B cell (primary cell): ENCODE measurements around the gene DPAGT1. TPM values are rescaled to one million over a fixed set of nuclear protein-coding genes. Genes with fewer than 3 reads are reported as not detected.

Experiments used
- ATAC-seq: fragments of 200-7000 bp; cut with Tn5 transposase; one replicate; pipeline ENCODE4 v1.10.0; 2021; ENCODE audit warnings: low read depth, mild to moderate bottlenecking, moderate number of reproducible peaks, moderate library complexity
- CTCF ChIA-PET: fragments of 350-600 bp; sonication (Branson Sonifier 250); formaldehyde crosslinking; loops from one replicate; lab custom pipeline; 2021; ENCODE audit warnings: antibody characterized with exemption, inconsistent platforms; lab: Charles Lee
- POLR2A ChIA-PET: fragments of 350-600 bp; sonication (Branson Sonifier 250); formaldehyde crosslinking; loops from one replicate; lab custom pipeline; 2021; ENCODE audit warnings: antibody characterized with exemption; lab: Charles Lee
- DNase-seq: peaks from one replicate; pipeline ENCODE4 v3.0.0; 2013
- H2AFZ ChIP-seq: 2 replicates; pipeline ENCODE4 v1.6.1; 2012; ENCODE audit warnings: mild to moderate bottlenecking, low read depth, low read length; ENCODE audit not compliant: insufficient read depth, poor library complexity, severe bottlenecking
- H3K27ac ChIP-seq, 2 donors: 1 replicate in 1 of 2; 2 replicates in 1 of 2; pipeline ENCODE4 v1.5.1; 2012 to 2013; ENCODE audit warnings: low read length in 2 of 2, mild to moderate bottlenecking in 2 of 2, moderate library complexity in 1 of 2
- H3K27me3 ChIP-seq, 4 experiments: fragments of 200-600 bp in 1 of 4; sonication (generic) in 1 of 4; replicated peaks in 1 of 4; 1 replicate in 2 of 4; 2 replicates in 2 of 4; pipeline versions ENCODE4 v1.6.1 to v1.7.0; 2013 to 2016; ENCODE audit warnings: low read length in 3 of 4, mild to moderate bottlenecking in 2 of 4, mixed read lengths in 1 of 4, moderate library complexity in 1 of 4; ENCODE audit not compliant: insufficient read depth in 4 of 4, control insufficient read depth in 3 of 4; ENCODE audit errors: control extremely low read depth in 1 of 4
- H3K36me3 ChIP-seq, 2 experiments: replicated peaks in 1 of 2; 1 replicate in 1 of 2; 2 replicates in 1 of 2; pipeline versions ENCODE4 v1.6.1 to v1.7.1; 2013; ENCODE audit warnings: low read length in 1 of 2; ENCODE audit not compliant: insufficient read depth in 2 of 2, control insufficient read depth in 1 of 2; ENCODE audit errors: control extremely low read depth in 1 of 2, extremely low read depth in 1 of 2
- H3K4me1 ChIP-seq, 2 donors: fragments of 200-600 bp in 1 of 2; sonication (generic) in 1 of 2; 1 replicate in 1 of 2; 2 replicates in 1 of 2; pipeline versions ENCODE4 v1.5.1 to v1.6.1; 2013 to 2017; ENCODE audit warnings: low read length in 2 of 2; ENCODE audit not compliant: control insufficient read depth in 2 of 2, insufficient read depth in 2 of 2
- H3K4me2 ChIP-seq: replicated peaks from 2 replicates; pipeline ENCODE3; 2012; ENCODE audit warnings: mild to moderate bottlenecking, low read depth, low read length; ENCODE audit not compliant: poor library complexity, severe bottlenecking
- H3K4me3 ChIP-seq, 5 experiments: fragments of 200-600 bp in 1 of 5; sonication (generic) in 1 of 5; 1 replicate in 3 of 5; 2 replicates in 2 of 5; pipeline versions ENCODE4 v1.5.1 to v1.7.0; 2011 to 2016; ENCODE audit warnings: low read length in 4 of 5, mild to moderate bottlenecking in 4 of 5, low read depth in 2 of 5, control low read depth in 1 of 5, moderate library complexity in 1 of 5; ENCODE audit not compliant: insufficient read depth in 1 of 5; ENCODE audit errors: control extremely low read depth in 1 of 5, extremely low read depth in 1 of 5
- H3K79me2 ChIP-seq: fragments of 200-600 bp; sonication (generic); one replicate; pipeline ENCODE4 v1.6.0; 2016; ENCODE audit warnings: low read length; ENCODE audit not compliant: control insufficient read depth, insufficient read depth
- H3K9ac ChIP-seq: fragments of 200-600 bp; sonication (generic); 2 replicates; pipeline ENCODE4 v1.6.1; 2017; ENCODE audit warnings: mild to moderate bottlenecking, low read length, moderate library complexity
- H3K9me3 ChIP-seq, 3 donors: one replicate each; pipeline versions ENCODE4 v1.6.1 to v1.7.1; 2013; ENCODE audit warnings: low read length in 2 of 3; ENCODE audit not compliant: control insufficient read depth in 2 of 3, insufficient read depth in 1 of 3; ENCODE audit errors: control extremely low read depth in 1 of 3
- H4K20me1 ChIP-seq: 2 replicates; pipeline ENCODE4 v1.6.0; 2012; ENCODE audit warnings: mild to moderate bottlenecking, low read length; ENCODE audit not compliant: insufficient read depth, control insufficient read depth, poor library complexity, severe bottlenecking
- H3K27ac Mint-ChIP-seq: one replicate; pipeline ENCODE4 v1.8.0; 2021; ENCODE audit warnings: mixed read lengths
- H3K27me3 Mint-ChIP-seq: one replicate; pipeline ENCODE4 v1.8.0; 2021; ENCODE audit warnings: mixed read lengths
- H3K4me1 Mint-ChIP-seq: one replicate; pipeline ENCODE4 v1.8.0; 2021; ENCODE audit warnings: mixed read lengths
- H3K4me3 Mint-ChIP-seq: one replicate; pipeline ENCODE4 v1.8.0; 2021; ENCODE audit warnings: mixed read lengths
- H3K9me3 Mint-ChIP-seq: one replicate; pipeline ENCODE4 v1.8.0; 2022; ENCODE audit warnings: mixed read lengths; ENCODE audit not compliant: insufficient read depth
- CTCF ChIP-seq: fragments of 200-600 bp; IDR thresholded peaks from one replicate; pipeline ENCODE4 v1.8.0; 2022; ENCODE audit warnings: antibody characterized with exemption, mild to moderate bottlenecking
- EZH2 ChIP-seq: IDR thresholded peaks from 2 replicates; pipeline ENCODE4 v1.6.1; 2012; ENCODE audit warnings: borderline replicate concordance, low read depth, mild to moderate bottlenecking, moderate library complexity, low read length; ENCODE audit not compliant: insufficient read depth, poor library complexity, severe bottlenecking
- WGBS: methylation state at CpG from one replicate; pipeline ENCODE4 v1.1.5; 2013; ENCODE audit warnings: missing lambda C conversion rate; ENCODE audit not compliant: insufficient coverage; 5-methylcytosine and 5-hydroxymethylcytosine counted together
- intact Hi-C: fragments of 100-400 bp; cut with micrococcal nuclease; formaldehyde crosslinking; loops from one replicate; pipeline ENCODE4 v1.10.0; 2022
- polyA plus RNA-seq: library from polyadenylated mRNA; depleted of rRNA; stranded (reverse); fragments of >200 nt; gene quantifications from 2 replicates; pipeline ENCODE4 v1.2.3, GENCODE V29; 2012
- total RNA-seq, 2 donors: library from RNA; stranded (reverse); fragments of 120-200 nt in 1 of 2; gene quantifications; 1 replicate in 1 of 2; 2 replicates in 1 of 2; pipeline versions ENCODE4 v1.2.3 to v1.2.4, GENCODE V29; 2013 to 2022

Gene DPAGT1
- total and polyA plus RNA-seq, 2 donors (not counting 1 experiment from before 2014, with no cell fraction given), result 38.3 to 64.3 TPM

GRCh38 chr11:119051440-119052162 is 50.1 kb downstream of the DPAGT1 start:
- Mint-ChIP-seq H3K4me3 (peak overlapping the region; percentile 37), H3K9me3 (no peaks in the 10 kb centered on the region), H3K27ac (peak overlapping the region; percentile 67), H3K27me3 (no peaks in the 10 kb centered on the region), H3K4me1 (peaks cover 33% of the 10 kb centered on the region)
- H4K20me1 ChIP-seq, result no peaks in the 10 kb centered on the region
- intact Hi-C loops, result no loop called here
- H2AFZ ChIP-seq, result no peak overlapping the region
- H3K4me3 ChIP-seq, result no peak overlapping the region
- 32% methylated on average over 10 of the region's 17 CpGs for WGBS
- peak overlapping the region in 1 of 2 donors; percentile 44 for H3K27ac ChIP-seq
- TF ChIP-seq CTCF (no peak), EZH2 (no peak)
- peak; percentile 72 for ATAC-seq
- peaks cover 0 to 71% of the 10 kb centered on the region in 2 experiments for H3K36me3 ChIP-seq
- peak overlapping the region; percentile 42 for H3K4me2 ChIP-seq
- peaks cover 19 to 28% of the 10 kb centered on the region in 2 donors for H3K4me1 ChIP-seq
- POLR2A ChIA-PET, result interaction anchor here (0.7 to 0.8 kb wide), 2 partner anchors 16 to 21 kb away, joined by 3 read pairs; partner anchors contain the start of genes SLC37A4 and VPS11
- DNase-seq, result peak; percentile 77
- CTCF ChIA-PET, result interaction anchor here (0.8 to 1.2 kb wide), 3 partner anchors 16 to 33 kb away, joined by 3 read pairs; partner anchors contain the start of genes TRAPPC4 and VPS11
- H3K9me3 ChIP-seq, result no peaks in the 10 kb centered on the region
- H3K9ac ChIP-seq, result no peak overlapping the region
- H3K79me2 ChIP-seq, result peaks cover 20% of the 10 kb centered on the region
- no peaks in the 10 kb centered on the region for H3K27me3 ChIP-seq

- Histone ChIP-seq H2AFZ (no peak overlapping the region), H3K79me2 (no peaks in the 10 kb centered on the region), H3K36me3 (peaks cover 0 to 67% of the 10 kb centered on the region in 2 experiments), H3K9ac (no peak overlapping the region), H3K9me3 (no peaks in the 10 kb centered on the region), H3K4me3 (no peak overlapping the region), H4K20me1 (no peaks in the 10 kb centered on the region), H3K27me3 (no peaks in the 10 kb centered on the region), H3K27ac (no peak overlapping the region), H3K4me2 (no peak overlapping the region), H3K4me1 (peaks cover 10 to 13% of the 10 kb centered on the region in 2 donors)
- DNase-seq (no peak), ATAC-seq (no peak)
- TF ChIP-seq EZH2, result no peak
- TF ChIP-seq CTCF, result no peak
- ChIA-PET CTCF (no interaction called here), POLR2A (interaction anchor here (0.6 kb wide), 1 partner anchor 9 kb away, joined by 5 read pairs; no protein-coding TSS in a partner anchor)
- Mint-ChIP-seq H3K27me3 (no peaks in the 10 kb centered on the region), H3K9me3 (no peaks in the 10 kb centered on the region), H3K4me1 (peaks cover 21% of the 10 kb centered on the region), H3K27ac (no peak overlapping the region), H3K4me3 (no peak overlapping the region)
- intact Hi-C loops, result no loop called here
- 91% methylated on average over 6 of the region's 7 CpGs for WGBS
Observed at GRCh38 chr11:119049081-119049480, 52.6 kb downstream of the DPAGT1 start.
